K562 (cell line): ENCODE measurements around the gene CCDC159. TPM values are rescaled to one million over a fixed set of nuclear protein-coding genes. Genes with fewer than 3 reads are reported as not detected.

Experiments used
- AFF4 ChIP-seq: sonication (generic); formaldehyde crosslinking; IDR thresholded peaks from 2 replicates; pipeline ENCODE4 v1.8.0; 2023; ENCODE audit warnings: mild to moderate bottlenecking, missing genetic modification reagents
- CC2D1A ChIP-seq: fragments of 450-650 bp; IDR thresholded peaks from 2 replicates; pipeline ENCODE4 v1.6.1; 2017; ENCODE audit warnings: mild to moderate bottlenecking
- CGGBP1 ChIP-seq: fragments of 250-450 bp; sonication (Bioruptor Pico); IDR thresholded peaks from 2 replicates; pipeline ENCODE4 v1.9.0; 2021; ENCODE audit warnings: mild to moderate bottlenecking
- EP400 ChIP-seq: fragments of 450-650 bp; IDR thresholded peaks from 2 replicates; pipeline ENCODE4 v1.6.1; 2017; ENCODE audit warnings: antibody characterized with exemption, mild to moderate bottlenecking, moderate library complexity
- ETS2 ChIP-seq: IDR thresholded peaks from 2 replicates; pipeline ENCODE4 v1.6.1; 2016; ENCODE audit warnings: borderline replicate concordance, missing genetic modification characterization, mild to moderate bottlenecking, moderate library complexity, missing compliant biosample characterization; ENCODE audit not compliant: poor library complexity, severe bottlenecking
- HDAC6 ChIP-seq: IDR thresholded peaks from 2 replicates; pipeline ENCODE4 v1.6.1; 2012; ENCODE audit warnings: low read depth, mild to moderate bottlenecking, control low read depth, inconsistent platforms, low read length, moderate library complexity
- KDM2B ChIP-seq: fragments of 250-450 bp; sonication (Bioruptor Pico); IDR thresholded peaks from 2 replicates; pipeline ENCODE4 v1.8.0; 2021; ENCODE audit warnings: mild to moderate bottlenecking, moderate library complexity
- MLLT1 ChIP-seq, 2 experiments: fragments of 450-650 bp; IDR thresholded peaks; 2 replicates each; pipeline ENCODE4 v1.6.1; 2016
- NBN ChIP-seq: fragments of 450-650 bp; IDR thresholded peaks from 2 replicates; pipeline ENCODE4 v1.6.1; 2016; ENCODE audit warnings: low read depth, mild to moderate bottlenecking
- PHB ChIP-seq: fragments of 250-450 bp; sonication (Bioruptor Pico); IDR thresholded peaks from 2 replicates; pipeline ENCODE4 v1.5.0; 2021
- RUNX1 ChIP-seq: sonication (generic); IDR thresholded peaks from 2 replicates; pipeline ENCODE4 v1.6.1; 2016; ENCODE audit warnings: antibody characterized with exemption, low read depth
- SIN3A ChIP-seq, 2 experiments: fragments of 150-350 bp in 1 of 2; IDR thresholded peaks; 2 replicates each; pipeline ENCODE4 v1.6.1; 2011 to 2016; ENCODE audit warnings: borderline replicate concordance in 2 of 2, low read depth in 2 of 2, low read length in 2 of 2, mild to moderate bottlenecking in 2 of 2, moderate library complexity in 2 of 2; ENCODE audit not compliant: control insufficient read depth in 1 of 2
- SIN3B ChIP-seq: fragments of 450-650 bp; IDR thresholded peaks from 2 replicates; pipeline ENCODE4 v1.6.1; 2017; ENCODE audit warnings: low read depth, mild to moderate bottlenecking, moderate library complexity
- SMAD4 ChIP-seq: fragments of 250-450 bp; sonication (Bioruptor Pico); conservative IDR thresholded peaks from 2 replicates; pipeline ENCODE4 v1.8.0; 2021; ENCODE audit warnings: inconsistent platforms, mild to moderate bottlenecking, moderate library complexity
- SMARCA5 ChIP-seq: fragments of 450-650 bp; IDR thresholded peaks from 2 replicates; pipeline ENCODE4 v1.6.1; 2016
- SRSF7 ChIP-seq: fragments of 200-400 bp; formaldehyde crosslinking; optimal IDR thresholded peaks from 2 replicates; pipeline ENCODE3; 2017; ENCODE audit warnings: mild to moderate bottlenecking, low read depth, low read length
- USF2 ChIP-seq: sonication (generic); formaldehyde crosslinking; IDR thresholded peaks from 2 replicates; pipeline ENCODE4 v1.5.0; 2020; ENCODE audit warnings: missing genetic modification reagents
- ZNF354B ChIP-seq: fragments of 250-450 bp; sonication (Bioruptor Pico); IDR thresholded peaks from 2 replicates; pipeline ENCODE4 v1.4.0; 2020
- ZNF561 ChIP-seq: fragments of 450-650 bp; formaldehyde crosslinking; conservative IDR thresholded peaks from 2 replicates; pipeline ENCODE4 v1.4.0; 2020; ENCODE audit warnings: mild to moderate bottlenecking, moderate library complexity
- ZNF583 ChIP-seq: fragments of 250-450 bp; sonication (Bioruptor Pico); IDR thresholded peaks from 2 replicates; pipeline ENCODE4 v1.4.0; 2020
- ZNF707 ChIP-seq: fragments of 250-450 bp; sonication (Bioruptor Pico); conservative IDR thresholded peaks from 2 replicates; pipeline ENCODE4 v1.8.0; 2022; ENCODE audit warnings: inconsistent platforms, mild to moderate bottlenecking, moderate library complexity
- polyA plus RNA-seq, 8 experiments: library from polyadenylated mRNA; depleted of rRNA in 4 of 8; stranded (reverse) in 5 of 8; unstranded in 3 of 8; fragments of >200 nt; fragmentation: Nextera tagmentation in 2 of 8; fragmentation: Illumina TruSeq in 1 of 8; extraction: Ambion mirVana in 2 of 8; extraction: Trizol in 1 of 8; gene quantifications; 2 replicates each; pipeline versions ENCODE4 v1.2.1 to v1.2.3, GENCODE V29; 2011 to 2014; ENCODE audit warnings: inconsistent platforms in 1 of 8, missing spikeins in 1 of 8
- total RNA-seq, 7 experiments: library from RNA; depleted of rRNA in 6 of 7; stranded (reverse); fragments of >200 nt in 6 of 7; fragmentation: Illumina TruSeq in 2 of 7; extraction: Trizol in 2 of 7; gene quantifications; 2 replicates each; pipeline versions ENCODE4 v1.2.1 to v1.2.3, GENCODE V29; 2011 to 2021; ENCODE audit warnings: low replicate concordance in 1 of 7

The CCDC159 gene
- total and polyA plus RNA-seq, 9 of the 15 experiments (the other 6 are each of a cell fraction or from before 2014, with no cell fraction given) = 0.68 to 10.1 (median 4.7) TPM

- TF ChIP-seq KDM2B (CRISPR knock-in tag) = no peak
- TF ChIP-seq USF2 (CRISPR knock-in tag) = no peak
- TF ChIP-seq ZNF561 (CRISPR knock-in tag) = no peak
- no peak for TF ChIP-seq ETS2 (tag)
- peak; percentile 92; the same call in 1 of the 2 replicates for TF ChIP-seq HDAC6
- no peak for TF ChIP-seq ZNF707 (CRISPR knock-in tag)
- TF ChIP-seq ZNF583 = no peak
- no peak for TF ChIP-seq AFF4 (CRISPR knock-in tag)
- TF ChIP-seq PHB (CRISPR knock-in tag) = no peak
- no peak for TF ChIP-seq ZNF354B
- no peak for TF ChIP-seq SIN3A (IDR thresholded peaks at IDR 0.05; ENCODE audit: borderline replicate concordance in 2 of 2, control insufficient read depth in 1 of 2, low read depth in 2 of 2, low read length in 2 of 2)
- TF ChIP-seq CC2D1A = peak; percentile 32; the same call in 1 of the 2 replicates
- TF ChIP-seq SMARCA5 = peak; percentile 78
- no peak for TF ChIP-seq EP400
- no peak for TF ChIP-seq CGGBP1 (CRISPR knock-in tag)
- TF ChIP-seq SIN3B = no peak
- TF ChIP-seq MLLT1 (IDR thresholded peaks at IDR 0.05) = peak; percentile 68 to 83; a peak in 3 of 4 replicates
- TF ChIP-seq RUNX1 = no peak
- no peak for TF ChIP-seq SRSF7
- peak; percentile 27; the same call in 1 of the 2 replicates for TF ChIP-seq NBN
- peak; percentile 65 for TF ChIP-seq SMAD4 (CRISPR knock-in tag)
- TF ChIP-seq, all 486 proteins: peak for 64
These were observed 9.1 kb downstream of the CCDC159 start, which contains the start of gene PLPPR2 (continued) for GRCh38 chr19:11355160-11356073.
